SK-N-MC (cell line): ENCODE data around the gene NCKAP5.

Experiments used
- EZH2 ChIP-seq: fragments of 200-600 bp; sonication (generic); IDR thresholded peaks from one replicate; pipeline ENCODE4 v1.6.1; 2017; ENCODE audit warnings: antibody characterized with exemption
- FOXP2 ChIP-seq: optimal IDR thresholded peaks from 2 replicates; pipeline ENCODE3; 2011; ENCODE audit warnings: mild to moderate bottlenecking, moderate library complexity; ENCODE audit not compliant: insufficient read depth; ENCODE audit errors: extremely low read length, control extremely low read depth
- POLR2AphosphoS5 ChIP-seq: IDR thresholded peaks from 2 replicates; pipeline ENCODE4 v1.6.1; 2012; ENCODE audit warnings: mild to moderate bottlenecking, low read depth, low read length, borderline replicate concordance

GRCh38 chr2:132721938-132722337, 846.3 kb downstream of the NCKAP5 start:
- TF ChIP-seq FOXP2 (no peak), POLR2AphosphoS5 (no peak), EZH2 (no peak)
